Urinary bladder (tissue), 4 donors: ENCODE results near the gene RHOBTB1. TPM values are rescaled to one million over a fixed set of nuclear protein-coding genes. Genes with fewer than 3 reads are reported as not detected.
"Not testable (repeated sequence)": the region's sequence is repeated elsewhere in the genome, so short reads cannot be mapped to it uniquely, and the experiment has no call there.

ENCODE experiments used
- DNase-seq: peaks from one replicate; pipeline ENCODE4 v3.0.0-alpha.2; 2015; ENCODE audit errors: extremely low spot score
- H3K27ac ChIP-seq: one replicate; pipeline ENCODE4 v1.5.1; 2013; ENCODE audit warnings: low read depth, mild to moderate bottlenecking, moderate library complexity
- H3K36me3 ChIP-seq: one replicate; pipeline ENCODE4 v1.6.1; 2013; ENCODE audit warnings: mild to moderate bottlenecking, moderate library complexity; ENCODE audit not compliant: insufficient read depth
- H3K4me1 ChIP-seq: one replicate; pipeline ENCODE4 v1.6.1; 2013; ENCODE audit warnings: mild to moderate bottlenecking, moderate library complexity; ENCODE audit not compliant: insufficient read depth
- H3K4me3 ChIP-seq: one replicate; pipeline ENCODE4 v1.5.1; 2013; ENCODE audit warnings: low read depth, low read length
- WGBS: extraction: QIAGEN DNeasy Blood & Tissue Kit; methylation state at CpG from one replicate; pipeline ENCODE4 v1.1.7; 2013; 5-methylcytosine and 5-hydroxymethylcytosine counted together
- polyA plus RNA-seq: library from polyadenylated mRNA; stranded (reverse); fragments of 200-250 nt; gene quantifications from one replicate; pipeline ENCODE4 v1.2.3, GENCODE V29; 2013
- total RNA-seq: library from RNA; depleted of rRNA; stranded (reverse); fragments of >200 nt; gene quantifications from one replicate; pipeline ENCODE4 v1.2.3, GENCODE V29; 2014
- donor health status: healthy with polysubstance abuse.
- donor health status: healthy.

Gene RHOBTB1
- total and polyA plus RNA-seq, 2 donors = 6.7 to 45.8 TPM

- 98% methylated on average over 1 of the region's 1 CpG for WGBS
- H3K36me3 ChIP-seq = no peaks in the 10 kb centered on the region
- no peak overlapping the region for H3K27ac ChIP-seq
- no peak overlapping the region for H3K4me3 ChIP-seq
- DNase-seq = no peak
- no peaks in the 10 kb centered on the region for H3K4me1 ChIP-seq
Measured at GRCh38 chr10:60845038-60845437, 98.9 kb downstream of the RHOBTB1 start.

DNA sequence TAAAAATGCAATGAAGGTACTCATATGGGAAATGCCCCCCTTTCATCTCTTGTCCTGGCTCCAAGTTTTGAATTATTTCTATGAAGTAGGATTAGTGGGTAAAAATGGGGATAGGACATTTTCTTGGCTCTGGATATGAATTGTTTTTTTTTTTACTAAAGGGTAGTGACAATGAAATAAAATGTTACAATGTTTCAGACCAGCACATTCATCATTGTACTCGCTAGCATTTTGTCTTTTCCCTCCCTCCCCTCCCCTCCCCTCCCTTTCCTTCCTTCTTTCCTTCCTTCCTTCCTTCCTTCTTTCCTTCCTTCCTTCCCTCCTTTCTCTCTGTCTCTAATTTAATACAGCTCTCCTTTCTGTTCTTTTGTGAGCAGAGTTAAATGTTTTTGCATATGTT is 101.3 kb downstream of the RHOBTB1 start:
- Histone ChIP-seq H3K36me3 (no peaks in the 10 kb centered on the region), H3K4me1 (no peaks in the 10 kb centered on the region), H3K27ac (no peak overlapping the region), H3K4me3 (no peak overlapping the region)
- no peak for DNase-seq
- WGBS = 95% methylated on average over 1 of the region's 1 CpG

- 98% methylated on average over 10 of the region's 10 CpGs for WGBS
- H3K4me3 ChIP-seq, H3K36me3 ChIP-seq, DNase-seq, H3K4me1 ChIP-seq, H3K27ac ChIP-seq: not testable (repeated sequence)
Measured at GRCh38 chr10:60841227-60841626, 102.8 kb downstream of the RHOBTB1 start.

DNA sequence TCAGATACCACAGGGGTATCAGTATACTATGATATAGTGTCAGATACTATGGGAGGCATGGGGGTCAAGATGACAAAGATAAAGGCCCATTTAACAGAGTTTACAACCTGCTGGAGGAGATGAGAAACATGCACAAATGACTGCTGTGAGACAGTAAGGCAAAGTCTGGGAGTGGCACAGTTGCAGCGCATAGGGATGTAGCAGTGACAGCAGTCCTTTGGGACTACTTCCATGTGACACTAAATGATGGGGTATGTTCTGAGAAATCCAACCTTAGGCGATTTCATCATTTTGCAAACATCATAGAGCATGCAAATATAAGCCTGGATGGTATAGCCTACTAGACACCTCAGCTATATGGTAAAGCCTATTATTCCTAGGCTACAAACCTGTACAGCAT is 108.9 kb downstream of the RHOBTB1 start:
- Histone ChIP-seq H3K36me3 (no peaks in the 10 kb centered on the region), H3K27ac (no peak overlapping the region), H3K4me3 (no peak overlapping the region), H3K4me1 (no peaks in the 10 kb centered on the region)
- 84% methylated on average over 2 of the region's 2 CpGs for WGBS
- no peak for DNase-seq

DNA sequence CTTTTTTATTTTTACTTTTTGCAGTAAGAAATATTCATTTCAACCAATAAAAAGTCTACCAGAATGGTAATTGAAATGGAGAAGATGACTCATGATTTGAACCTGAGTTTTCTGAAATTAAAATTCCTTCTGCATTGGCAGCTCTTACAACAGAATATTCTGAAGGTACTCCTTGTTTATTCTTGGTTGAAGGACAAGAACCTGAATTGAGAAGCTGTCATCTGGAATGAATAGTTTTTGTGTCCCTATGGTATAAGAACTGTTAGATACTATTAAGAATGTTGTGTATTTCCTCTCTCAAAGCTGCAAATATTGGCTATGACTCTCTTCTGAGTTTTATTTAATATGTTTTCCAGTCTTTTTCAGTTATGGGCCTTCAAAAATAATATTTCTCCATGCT is 109.6 kb downstream of the RHOBTB1 start:
- Histone ChIP-seq H3K36me3 (no peaks in the 10 kb centered on the region), H3K4me3 (no peak overlapping the region), H3K4me1 (no peaks in the 10 kb centered on the region), H3K27ac (no peak overlapping the region)
- DNase-seq = no peak

DNA sequence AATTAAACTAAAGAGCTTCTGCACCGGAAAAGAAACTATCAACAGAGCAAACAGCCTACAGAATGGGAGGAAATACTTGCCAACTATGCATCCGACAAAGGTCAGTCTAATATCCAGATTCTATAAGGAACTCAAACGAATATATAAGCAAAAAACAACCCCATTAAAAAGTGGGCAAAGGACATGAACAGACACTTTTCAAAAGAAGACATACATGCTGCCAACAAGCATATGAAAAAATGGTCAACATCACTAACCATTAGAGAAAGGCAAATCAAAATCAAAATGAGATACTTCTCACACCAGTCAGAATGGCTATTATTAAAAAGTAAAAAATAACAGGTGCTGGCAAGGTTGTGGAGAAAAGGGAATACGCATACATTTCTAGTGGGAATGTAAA is 111.8 kb downstream of the RHOBTB1 start:
- WGBS = 88% methylated on average over 4 of the region's 4 CpGs
- not testable (repeated sequence) for DNase-seq, H3K4me1 ChIP-seq, H3K27ac ChIP-seq, H3K36me3 ChIP-seq, H3K4me3 ChIP-seq

- H3K27ac ChIP-seq = no peak overlapping the region
- no peaks in the 10 kb centered on the region for H3K4me1 ChIP-seq
- no peak overlapping the region for H3K4me3 ChIP-seq
- no peaks in the 10 kb centered on the region for H3K36me3 ChIP-seq
- DNase-seq = no peak
- WGBS = 29% methylated on average over 1 of the region's 1 CpG
Measured at GRCh38 chr10:60828489-60828852, 115.5 kb downstream of the RHOBTB1 start.

DNA sequence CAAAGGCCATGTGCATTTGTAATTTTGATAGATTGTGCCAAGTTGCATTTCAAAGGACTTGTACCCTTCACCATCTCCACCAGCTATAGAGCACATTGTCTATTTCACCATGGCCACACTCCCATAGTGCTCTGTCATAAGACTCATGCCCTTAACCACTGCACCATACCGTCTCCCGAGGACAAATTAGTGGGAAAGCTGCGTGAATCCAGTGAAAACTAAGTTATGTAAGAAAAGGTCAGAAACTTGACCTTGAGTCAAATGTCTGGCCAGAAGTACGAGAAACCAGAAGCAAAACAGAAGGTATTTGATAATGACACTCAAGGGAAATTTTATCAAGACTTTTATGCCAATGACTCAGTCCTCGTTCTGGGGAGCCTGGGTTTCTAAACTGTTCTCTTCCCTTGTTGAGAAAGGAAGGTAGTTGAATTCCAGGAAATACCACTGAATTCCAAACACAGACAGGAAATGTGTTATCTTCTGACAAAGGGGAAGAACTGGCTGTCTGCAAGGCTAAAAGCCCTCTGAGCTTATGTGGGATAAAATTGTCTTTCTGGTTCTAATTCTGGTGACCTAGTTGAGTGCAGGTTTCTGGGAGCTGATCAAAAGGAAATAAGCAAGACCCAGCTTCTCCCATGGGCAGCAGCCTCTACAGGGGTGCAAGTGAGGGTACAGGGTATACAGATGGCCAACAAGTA is 116.0 kb downstream of the RHOBTB1 start:
- no peak for DNase-seq
- H3K4me3 ChIP-seq = no peak overlapping the region
- no peaks in the 10 kb centered on the region for H3K36me3 ChIP-seq
- 33% methylated on average over 5 of the region's 5 CpGs for WGBS
- H3K27ac ChIP-seq = no peak overlapping the region
- no peaks in the 10 kb centered on the region for H3K4me1 ChIP-seq

DNA sequence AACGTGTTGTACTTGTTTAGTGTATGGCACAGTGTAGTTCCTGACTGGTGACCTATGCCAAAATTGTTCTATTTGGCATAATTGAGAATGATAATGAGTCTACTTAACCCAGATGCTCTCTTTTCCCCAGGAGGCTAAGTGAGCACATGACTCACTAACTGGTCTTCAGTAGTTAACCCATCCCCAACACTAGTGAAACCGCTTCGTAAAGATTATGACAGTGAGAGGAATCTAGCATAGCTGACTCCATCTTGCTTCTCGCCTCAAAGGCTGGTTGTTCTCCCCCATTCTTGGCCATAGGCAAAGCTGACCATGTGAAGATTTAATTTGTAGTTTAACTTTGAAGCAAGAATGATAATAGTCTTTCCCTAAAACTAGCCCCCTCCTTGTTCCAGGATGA is 118.5 kb downstream of the RHOBTB1 start:
- H3K4me3 ChIP-seq = no peak overlapping the region
- WGBS = 88% methylated on average over 4 of the region's 4 CpGs
- no peak overlapping the region for H3K27ac ChIP-seq
- H3K4me1 ChIP-seq = no peaks in the 10 kb centered on the region
- H3K36me3 ChIP-seq = no peaks in the 10 kb centered on the region
- no peak for DNase-seq

DNA sequence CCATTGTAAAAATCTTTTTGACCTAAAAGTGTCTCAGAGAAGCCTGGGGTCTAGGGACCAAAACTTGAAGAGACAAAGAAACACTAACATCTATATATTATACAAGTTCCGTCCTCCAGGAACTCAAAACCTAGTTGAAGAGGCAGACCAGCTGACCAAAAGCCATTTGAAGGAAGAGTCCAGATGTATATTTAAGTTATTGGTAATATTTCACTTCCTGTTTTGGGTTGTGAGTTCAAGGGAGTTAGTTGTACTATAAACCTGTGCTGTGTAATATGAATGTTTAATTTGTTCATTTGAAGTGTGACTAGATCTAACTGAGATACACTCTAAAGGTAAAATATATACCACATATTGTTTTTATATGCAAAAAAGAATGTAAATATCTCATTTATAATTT is 120.7 kb downstream of the RHOBTB1 start:
- DNase-seq = no peak
- H3K4me3 ChIP-seq = no peak overlapping the region
- H3K36me3 ChIP-seq = no peaks in the 10 kb centered on the region
- H3K4me1 ChIP-seq = no peaks in the 10 kb centered on the region
- no peak overlapping the region for H3K27ac ChIP-seq
- 98% methylated on average over 1 of the region's 1 CpG for WGBS

- Histone ChIP-seq H3K36me3 (no peaks in the 10 kb centered on the region), H3K4me3 (no peak overlapping the region), H3K27ac (no peak overlapping the region), H3K4me1 (no peaks in the 10 kb centered on the region)
- no peak for DNase-seq
- 74% methylated on average over 4 of the region's 4 CpGs for WGBS
Measured at GRCh38 chr10:60822809-60823208, 121.2 kb downstream of the RHOBTB1 start.

DNA sequence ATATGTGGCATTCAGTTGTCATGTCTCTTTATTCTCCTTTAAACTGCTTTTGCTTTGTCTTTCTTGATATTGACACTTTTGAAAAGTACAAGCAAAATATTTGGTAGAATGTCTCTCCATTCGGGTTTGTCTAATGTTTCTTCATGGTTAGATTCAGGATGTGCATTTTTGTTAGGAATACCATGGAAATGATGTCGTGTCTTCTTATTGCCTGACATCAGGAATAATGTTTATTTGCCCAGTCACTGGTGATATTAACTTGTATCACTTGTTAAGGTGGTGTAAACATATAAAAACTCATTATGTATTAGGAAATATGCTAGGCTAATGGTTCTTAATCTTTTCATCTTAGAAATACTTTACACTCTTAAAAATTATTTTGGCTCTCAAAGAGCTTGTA is 122.3 kb downstream of the RHOBTB1 start:
- Histone ChIP-seq H3K4me3 (no peak overlapping the region), H3K36me3 (no peaks in the 10 kb centered on the region), H3K4me1 (no peaks in the 10 kb centered on the region), H3K27ac (no peak overlapping the region)
- WGBS = 77% methylated on average over 2 of the region's 2 CpGs
- DNase-seq = no peak

DNA sequence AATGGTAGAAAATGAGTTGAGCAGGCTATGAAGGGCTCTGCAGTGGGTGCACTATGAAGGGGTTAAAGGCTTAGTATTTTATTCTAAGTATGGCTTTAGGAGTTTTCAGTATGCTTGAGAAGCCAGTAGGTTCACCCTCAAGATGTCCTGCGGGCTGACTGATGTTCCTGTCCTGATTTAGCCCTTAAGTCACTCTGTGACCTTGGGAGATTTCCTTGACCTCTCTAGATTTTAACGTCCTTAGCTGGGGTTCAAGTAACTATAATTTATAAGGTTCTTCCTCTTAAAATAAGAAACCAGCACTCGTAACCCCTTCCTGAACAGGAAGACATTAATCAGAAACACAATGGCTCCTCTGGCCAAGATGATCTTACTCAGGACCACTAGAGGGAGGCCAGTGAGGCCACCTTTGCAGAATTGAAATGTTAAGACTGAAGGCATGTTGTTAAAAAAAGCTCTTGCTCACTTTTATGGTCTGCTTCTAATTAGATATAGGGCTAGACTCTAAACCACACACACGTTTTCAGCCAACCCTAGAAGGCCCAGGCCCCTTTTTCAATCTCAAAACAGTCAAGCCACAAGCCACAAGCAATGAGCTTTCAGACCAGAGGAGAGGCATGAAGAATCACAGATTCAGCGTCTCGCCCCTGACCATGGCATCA is 123.8 kb downstream of the RHOBTB1 start:
- DNase-seq = no peak
- no peaks in the 10 kb centered on the region for H3K4me1 ChIP-seq
- H3K4me3 ChIP-seq = no peak overlapping the region
- WGBS = 73% methylated on average over 6 of the region's 6 CpGs
- no peaks in the 10 kb centered on the region for H3K36me3 ChIP-seq
- no peak overlapping the region for H3K27ac ChIP-seq
